DND-41 (cell line): ENCODE results near the gene RESF1.
"Not testable (repeated sequence)": the region's sequence is repeated elsewhere in the genome, so short reads cannot be mapped to it uniquely, and the experiment has no call there.

Experiments
- ATAC-seq: fragments of 200-7000 bp; cut with Tn5 transposase; 3 replicates; pipeline ENCODE4 v1.9.1; 2021; ENCODE audit warnings: low read depth; ENCODE audit not compliant: insufficient read depth
- DNase-seq: peaks from one replicate; pipeline ENCODE4 v3.0.0-alpha.2; 2020
- H2AFZ ChIP-seq: 2 replicates; pipeline ENCODE4 v1.6.0; 2012; ENCODE audit warnings: low read depth, low read length
- H3K27ac ChIP-seq: 2 replicates; pipeline ENCODE4 v1.5.1; 2012; ENCODE audit warnings: low read length, inconsistent platforms
- H3K27me3 ChIP-seq: fragments of 200-600 bp; sonication (generic); 2 replicates; pipeline ENCODE4 v1.6.0; 2012; ENCODE audit warnings: low read length, mild to moderate bottlenecking, inconsistent platforms; ENCODE audit not compliant: insufficient read depth, poor library complexity
- H3K36me3 ChIP-seq: 2 replicates; pipeline ENCODE4 v1.5.1; 2012; ENCODE audit warnings: low read length, inconsistent platforms; ENCODE audit not compliant: insufficient read depth
- H3K4me1 ChIP-seq: 2 replicates; pipeline ENCODE4 v1.5.1; 2012; ENCODE audit warnings: mild to moderate bottlenecking, low read length; ENCODE audit not compliant: insufficient read depth
- H3K4me2 ChIP-seq: 2 replicates; pipeline ENCODE4 v1.6.0; 2012; ENCODE audit warnings: mild to moderate bottlenecking, moderate library complexity, low read length, inconsistent platforms; ENCODE audit not compliant: insufficient read depth
- H3K4me3 ChIP-seq, 2 experiments: fragments of 200-600 bp in 1 of 2; shearing (Covaris generic) in 1 of 2; 2 replicates each; pipeline ENCODE4 v1.5.1; 2012 to 2016; ENCODE audit warnings: inconsistent platforms in 2 of 2, low read length in 2 of 2, mild to moderate bottlenecking in 2 of 2, low read depth in 1 of 2, moderate library complexity in 1 of 2
- H3K79me2 ChIP-seq: 2 replicates; pipeline ENCODE4 v1.6.0; 2012; ENCODE audit warnings: low read length, inconsistent platforms; ENCODE audit not compliant: insufficient read depth
- H3K9ac ChIP-seq: 2 replicates; pipeline ENCODE4 v1.6.0; 2012; ENCODE audit warnings: low read depth, mild to moderate bottlenecking, inconsistent platforms, low read length, moderate library complexity
- H3K9me3 ChIP-seq: 2 replicates; pipeline ENCODE4 v1.5.1; 2012; ENCODE audit warnings: low read length, moderate library complexity, mild to moderate bottlenecking, inconsistent platforms; ENCODE audit not compliant: insufficient read depth, severe bottlenecking
- H4K20me1 ChIP-seq: 2 replicates; pipeline ENCODE4 v1.6.0; 2012; ENCODE audit warnings: low read length; ENCODE audit not compliant: insufficient read depth
- CTCF ChIP-seq: IDR thresholded peaks from 2 replicates; pipeline ENCODE4 v1.5.1; 2012; ENCODE audit warnings: borderline replicate concordance, low read length, moderate library complexity, mild to moderate bottlenecking; ENCODE audit not compliant: poor library complexity, severe bottlenecking; ENCODE audit errors: extremely low read depth
- EZH2 ChIP-seq: IDR thresholded peaks from 3 replicates; pipeline ENCODE4 v1.6.1; 2012; ENCODE audit warnings: borderline replicate concordance, low read depth, mild to moderate bottlenecking, moderate library complexity, low read length, inconsistent platforms; ENCODE audit not compliant: severe bottlenecking

The RESF1 gene

GRCh38 chr12:31931796-31932715, 27.2 kb upstream of the RESF1 start:
- H3K9ac ChIP-seq: no peak overlapping the region
- no peak overlapping the region for H2AFZ ChIP-seq
- ATAC-seq (peak; percentile 74), DNase-seq (no peak)
- no peaks in the 10 kb centered on the region for H3K27me3 ChIP-seq
- no peaks in the 10 kb centered on the region for H3K36me3 ChIP-seq
- peaks cover 11% of the 10 kb centered on the region for H3K9me3 ChIP-seq
- H4K20me1 ChIP-seq: no peaks in the 10 kb centered on the region
- TF ChIP-seq CTCF (peak; percentile 28), EZH2 (no peak)
- no peak overlapping the region for H3K4me3 ChIP-seq
- H3K27ac ChIP-seq: peak overlapping the region; percentile 4; the same call in 1 of the 2 replicates
- peaks cover 31% of the 10 kb centered on the region for H3K4me1 ChIP-seq
- H3K4me2 ChIP-seq: no peak overlapping the region
- H3K79me2 ChIP-seq: no peaks in the 10 kb centered on the region

GRCh38 chr12:31944299-31944698, 14.9 kb upstream of the RESF1 start:
- no peak for ATAC-seq
- Histone ChIP-seq H2AFZ (no peak overlapping the region), H3K4me2 (no peak overlapping the region), H3K27ac (no peak overlapping the region), H3K36me3 (peaks cover 5% of the 10 kb centered on the region; the same call in 1 of the 2 replicates), H3K4me1 (no peaks in the 10 kb centered on the region), H3K27me3 (no peaks in the 10 kb centered on the region), H3K9me3 (peaks cover 76% of the 10 kb centered on the region), H4K20me1 (no peaks in the 10 kb centered on the region), H3K4me3 (no peak overlapping the region), H3K9ac (no peak overlapping the region), H3K79me2 (no peaks in the 10 kb centered on the region)
- no peak for TF ChIP-seq EZH2
- no peak for TF ChIP-seq CTCF
- no peak for DNase-seq

DNA sequence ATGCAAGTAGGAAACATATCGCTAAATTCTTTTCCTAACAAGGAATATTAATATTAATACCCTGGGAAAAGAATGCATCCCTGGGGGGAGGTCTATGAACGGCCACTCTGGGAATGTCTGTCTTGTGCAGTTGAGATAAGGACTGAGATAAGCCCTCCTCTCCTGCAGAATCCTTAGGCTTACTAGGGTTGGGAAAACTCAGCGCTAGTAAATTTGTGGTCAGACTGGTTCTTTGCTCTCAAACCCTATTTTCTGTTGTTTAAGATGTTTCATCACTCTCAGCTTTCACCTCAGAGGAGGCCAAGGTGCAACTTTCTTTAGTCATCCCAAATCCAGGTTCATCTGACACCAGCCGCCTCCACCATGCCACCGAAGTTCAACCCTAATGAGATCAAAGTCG, 11.2 kb upstream of the RESF1 start:
- no peaks in the 10 kb centered on the region for H3K27me3 ChIP-seq
- H3K9ac ChIP-seq: no peak overlapping the region
- H3K4me1 ChIP-seq: no peaks in the 10 kb centered on the region
- no peak for DNase-seq
- H3K4me3 ChIP-seq: no peak overlapping the region
- no peaks in the 10 kb centered on the region for H3K79me2 ChIP-seq
- TF ChIP-seq CTCF: no peak
- TF ChIP-seq EZH2: no peak
- no peak overlapping the region for H3K27ac ChIP-seq
- H3K9me3 ChIP-seq: peaks cover 42% of the 10 kb centered on the region
- H4K20me1 ChIP-seq: no peaks in the 10 kb centered on the region
- no peak overlapping the region for H2AFZ ChIP-seq
- peaks cover 5% of the 10 kb centered on the region; the same call in 1 of the 2 replicates for H3K36me3 ChIP-seq
- no peak for ATAC-seq
- H3K4me2 ChIP-seq: no peak overlapping the region

GRCh38 chr12:31948697-31949359, 10.4 kb upstream of the RESF1 start:
- not testable (repeated sequence) for H2AFZ ChIP-seq, DNase-seq, H3K36me3 ChIP-seq, H3K9ac ChIP-seq, H3K4me2 ChIP-seq, H3K27me3 ChIP-seq, H3K79me2 ChIP-seq, ATAC-seq, H3K27ac ChIP-seq, H3K4me3 ChIP-seq, H4K20me1 ChIP-seq, H3K4me1 ChIP-seq
- H3K9me3 ChIP-seq: peaks cover 35% of the 10 kb centered on the region
